HepG2 (cell line): ENCODE results near the gene ONECUT2. TPM values are rescaled to one million over a fixed set of nuclear protein-coding genes. Genes with fewer than 3 reads are reported as not detected.

Source experiments
- ATAC-seq: fragments of 200-7000 bp; cut with Tn5 transposase; 3 replicates; pipeline ENCODE4 v1.9.1; 2020; ENCODE audit warnings: mild to moderate bottlenecking, moderate library complexity
- BruUV-seq: library from RNA; stranded (reverse); fragments of 400-500 nt; replicated peaks from 2 replicates; lab custom pipeline; 2021; lab: Mats Ljungman, UMichigan
- CTCF ChIA-PET: fragments of 300-600 bp; formaldehyde crosslinking; extraction: SDS; loops from one replicate; lab custom pipeline; 2021; ENCODE audit warnings: low total read pairs, inconsistent platforms, low intra/inter-chr PET ratio; lab: Yijun Ruan, JAX
- POLR2A ChIA-PET: fragments of 350-600 bp; sonication (Branson Sonifier 250); formaldehyde crosslinking; loops from one replicate; lab custom pipeline; 2020; ENCODE audit warnings: antibody characterized with exemption, inconsistent platforms; lab: Yijun Ruan, JAX
- DNase-seq: peaks from one replicate; pipeline ENCODE4 v3.0.0-alpha.2; 2015; ENCODE audit warnings: low spot score
- FAIRE-seq: peaks from 3 replicates; lab custom pipeline; 2011; peaks lifted over from hg19 to GRCh38; lab: Jason Lieb, UNC
- H2AFZ ChIP-seq: one replicate; pipeline ENCODE4 v1.6.1; 2011; ENCODE audit warnings: low read length, inconsistent platforms
- H3K27ac ChIP-seq: fragments of 300-600 bp; 3 replicates; pipeline ENCODE4 v1.8.0; 2011; ENCODE audit warnings: mixed run types, mild to moderate bottlenecking, mixed read lengths, low read length, inconsistent platforms; ENCODE audit not compliant: insufficient read depth; ENCODE audit errors: extremely low read length
- H3K27me3 ChIP-seq, 2 experiments: fragments of 200-600 bp in 1 of 2; 2 replicates in 1 of 2; 3 replicates in 1 of 2; pipeline versions ENCODE4 v1.6.0 to v1.8.0; 2011; ENCODE audit warnings: low read length in 2 of 2, mild to moderate bottlenecking in 2 of 2, moderate library complexity in 2 of 2, inconsistent platforms in 1 of 2; ENCODE audit not compliant: insufficient read depth in 2 of 2, control insufficient read depth in 1 of 2
- H3K36me3 ChIP-seq, 2 experiments: fragments of 200-600 bp in 1 of 2; replicated peaks in 1 of 2; 2 replicates in 1 of 2; 3 replicates in 1 of 2; pipeline versions ENCODE4 v1.5.1 to v1.8.0; 2011; ENCODE audit warnings: low read length in 2 of 2, inconsistent platforms in 1 of 2; ENCODE audit not compliant: insufficient read depth in 2 of 2, control insufficient read depth in 1 of 2
- H3K4me1 ChIP-seq: 2 replicates; pipeline ENCODE4 v1.5.1; 2012; ENCODE audit warnings: low read length, inconsistent platforms; ENCODE audit not compliant: insufficient read depth
- H3K4me2 ChIP-seq: 2 replicates; pipeline ENCODE4 v1.6.0; 2011; ENCODE audit warnings: low read depth, low read length, inconsistent platforms
- H3K4me3 ChIP-seq, 3 experiments: fragments of 200-600 bp in 1 of 3; sonication (generic), shearing (Covaris generic) in 1 of 3; replicated peaks in 1 of 3; 2 replicates each; pipeline ENCODE4 v1.5.1; 2011 to 2016; ENCODE audit warnings: low read length in 3 of 3, inconsistent platforms in 2 of 3, low read depth in 2 of 3, mild to moderate bottlenecking in 2 of 3, control low read depth in 1 of 3, mixed read lengths in 1 of 3; ENCODE audit not compliant: insufficient read depth in 1 of 3
- H3K79me2 ChIP-seq: one replicate; pipeline ENCODE4 v1.6.1; 2011; ENCODE audit warnings: low read length, inconsistent platforms; ENCODE audit not compliant: insufficient read depth
- H3K9ac ChIP-seq: 2 replicates; pipeline ENCODE4 v1.6.0; 2011; ENCODE audit warnings: mild to moderate bottlenecking, low read depth, low read length, inconsistent platforms; ENCODE audit not compliant: insufficient read depth
- H3K9me3 ChIP-seq: 2 replicates; pipeline ENCODE4 v1.5.1; 2012; ENCODE audit warnings: mild to moderate bottlenecking, low read length
- H4K20me1 ChIP-seq: 2 replicates; pipeline ENCODE4 v1.6.0; 2011; ENCODE audit warnings: inconsistent platforms, mild to moderate bottlenecking, low read length, moderate library complexity; ENCODE audit not compliant: insufficient read depth
- HNRNPUL1 ChIP-seq: fragments of 200-400 bp; formaldehyde crosslinking; IDR thresholded peaks from 2 replicates; pipeline ENCODE4 v1.6.1; 2017; ENCODE audit warnings: low read depth, mild to moderate bottlenecking, low read length, moderate library complexity
- PAXIP1 ChIP-seq: sonication (generic); formaldehyde crosslinking; conservative IDR thresholded peaks from 2 replicates; pipeline ENCODE4 v1.4.0; 2020; ENCODE audit warnings: mild to moderate bottlenecking, missing genetic modification reagents, moderate library complexity
- SIX4 ChIP-seq: sonication (generic); formaldehyde crosslinking; IDR thresholded peaks from 2 replicates; pipeline ENCODE4 v1.4.0; 2020; ENCODE audit warnings: missing genetic modification reagents
- THYN1 ChIP-seq: sonication (generic); formaldehyde crosslinking; IDR thresholded peaks from 2 replicates; pipeline ENCODE4 v1.8.1; 2023; ENCODE audit warnings: low read depth, mild to moderate bottlenecking, moderate library complexity, missing genetic modification reagents, borderline replicate concordance
- YEATS4 ChIP-seq: sonication (generic); formaldehyde crosslinking; IDR thresholded peaks from 2 replicates; pipeline ENCODE4 v1.4.0; 2020; ENCODE audit warnings: missing genetic modification reagents, borderline replicate concordance
- ZNF512 ChIP-seq: sonication (generic); formaldehyde crosslinking; IDR thresholded peaks from 2 replicates; pipeline ENCODE4 v1.4.0; 2020; ENCODE audit warnings: mild to moderate bottlenecking, missing genetic modification reagents
- ZNF850 ChIP-seq: sonication (generic); formaldehyde crosslinking; conservative IDR thresholded peaks from 2 replicates; pipeline ENCODE4 v1.9.0; 2021; ENCODE audit warnings: mild to moderate bottlenecking, missing genetic modification reagents
- ZSCAN30 ChIP-seq: sonication (generic); formaldehyde crosslinking; IDR thresholded peaks from 2 replicates; pipeline ENCODE4 v1.5.0; 2020; ENCODE audit warnings: mild to moderate bottlenecking, missing genetic modification reagents
- ZSCAN9 ChIP-seq: IDR thresholded peaks from 2 replicates; pipeline ENCODE4 v1.6.1; 2016; ENCODE audit warnings: borderline replicate concordance
- WGBS: methylation state at CpG from one replicate; pipeline ENCODE4 v1.1.6; 2017; ENCODE audit warnings: low lambda C conversion rate; 5-methylcytosine and 5-hydroxymethylcytosine counted together
- in situ Hi-C: cut with HindIII; loops from 2 replicates; pipeline ENCODE4 v1.10.0; 2017; ENCODE audit warnings: low pct_unique_long_range_greater_than_20kb; ENCODE audit not compliant: extremely low pct_ligation_motif_present
- intact Hi-C: fragments of 100-400 bp; cut with micrococcal nuclease; formaldehyde crosslinking; loops from one replicate; pipeline ENCODE4 v1.10.0; 2022; ENCODE audit not compliant: unreplicated experiment
- polyA plus RNA-seq, 8 experiments: library from polyadenylated mRNA; depleted of rRNA in 3 of 8; stranded (reverse) in 7 of 8; unstranded in 1 of 8; fragments of >200 nt; fragmentation: Illumina TruSeq in 4 of 8; extraction: Trizol in 4 of 8; gene quantifications; 2 replicates each; pipeline versions ENCODE4 v1.2.1 to v1.2.3, GENCODE V29; 2011 to 2016; ENCODE audit warnings: low read depth in 4 of 8, missing spikeins in 1 of 8, mixed read lengths in 1 of 8; ENCODE audit not compliant: insufficient read depth in 1 of 8
- total RNA-seq, 5 experiments: library from RNA; depleted of rRNA; stranded (reverse); fragments of >200 nt; fragmentation: Illumina TruSeq; extraction: Trizol; gene quantifications; 2 replicates each; pipeline ENCODE4 v1.2.3, GENCODE V29; 2016; ENCODE audit warnings: low read depth in 1 of 5

The ONECUT2 gene
- total and polyA plus RNA-seq, 2 of the 13 experiments (the other 11 are each of a cell fraction or from before 2014, with no cell fraction given), result 3.0 to 3.2 TPM

- Histone ChIP-seq H2AFZ (no peak overlapping the region), H3K9me3 (no peaks in the 10 kb centered on the region), H4K20me1 (peaks cover 12% of the 10 kb centered on the region; the same call in 1 of the 2 replicates), H3K9ac (no peak overlapping the region), H3K79me2 (peaks cover 19% of the 10 kb centered on the region), H3K4me3 (peak overlapping the region; percentile 53 to 77 (median 62))
- WGBS, result 29% methylated on average over 13 of the region's 13 CpGs
- intact Hi-C loops, result loop anchor here (1.0 to 5.0 kb wide), 3 partner anchors 125 to 689 kb away; no protein-coding TSS in a partner anchor
- POLR2A ChIA-PET, result no interaction called here
- TF ChIP-seq ZNF850 (no peak), ZSCAN30 (CRISPR knock-in tag) (no peak), THYN1 (CRISPR knock-in tag) (no peak), ZNF512 (CRISPR knock-in tag) (peak; percentile 53; the same call in 1 of the 2 replicates), ZSCAN9 (no peak), HNRNPUL1 (no peak), SIX4 (no peak), PAXIP1 (no peak), YEATS4 (CRISPR knock-in tag) (peak; percentile 15; the same call in 1 of the 2 replicates)
- TF ChIP-seq, all 625 proteins: peak for 2
- Histone ChIP-seq H3K27ac (peak overlapping the region; percentile 17), H3K4me1 (peaks cover 38% of the 10 kb centered on the region), H3K27me3 (peaks cover 0 to 14% of the 10 kb centered on the region in 2 experiments; a peak in 2 of 5 replicates), H3K36me3 (0 out of 5 replicates have a peak, but pooled peaks cover 0 to 1% of the 10 kb centered on the region in 2 experiments), H3K4me2 (peak overlapping the region; percentile 78)
- ATAC-seq (no peak), FAIRE-seq (no peak), DNase-seq (no peak)
- CTCF ChIA-PET, result interaction anchor here (1.5 to 1.7 kb wide), 3 partner anchors 125 to 647 kb away, joined by 4 to 5 read pairs (median 4); no protein-coding TSS in a partner anchor
- in situ Hi-C loops, result no loop called here
- BruUV-seq, result no TSS peak
These were observed 1.8 kb downstream of the ONECUT2 start for GRCh38 chr18:57436965-57437333.
